CD4-positive, alpha-beta T cell treated with Interleukin-17A for 1 hour (primary cell): Measurements from ENCODE around the gene DCXR.

Source experiments
- DNase-seq: peaks from one replicate; pipeline ENCODE4 v3.0.0-alpha.2; 2020

The DCXR gene

GRCh38 chr17:81994593-81995462 is 42.7 kb downstream of the DCXR start:
- no peak for DNase-seq

- no peak for DNase-seq
These were observed 43.5 kb downstream of the DCXR start for GRCh38 chr17:81993729-81994592.

GRCh38 chr17:81992306-81993102 is 45.0 kb downstream of the DCXR start:
- no peak for DNase-seq

- no peak for DNase-seq
These were observed 45.7 kb downstream of the DCXR start for GRCh38 chr17:81991684-81992305.

- DNase-seq = no peak
These were observed 46.4 kb downstream of the DCXR start for GRCh38 chr17:81990836-81991683.

- no peak for DNase-seq
These were observed 50.2 kb downstream of the DCXR start for GRCh38 chr17:81987161-81987770.

GRCh38 chr17:81986606-81987005 is 50.9 kb downstream of the DCXR start:
- no peak for DNase-seq
